GM23338 (cell line): Measurements from ENCODE around the gene HKDC1. TPM values are rescaled to one million over a fixed set of nuclear protein-coding genes. Genes with fewer than 3 reads are reported as not detected.
A peak's percentile ranks its signal among the peaks of the same experiment; 100 is the strongest.

Experiments
- ATAC-seq: fragments of 200-7000 bp; cut with Tn5 transposase; 3 replicates; pipeline ENCODE4 v1.9.1; 2020
- DNase-seq: peaks from one replicate; pipeline ENCODE4 v3.0.0-alpha.2; 2015; ENCODE audit warnings: low spot score
- H2AFZ ChIP-seq: fragments of 200-600 bp; sonication (generic); 2 replicates; pipeline ENCODE4 v1.8.0; 2016; ENCODE audit warnings: antibody characterized with exemption, mild to moderate bottlenecking, moderate library complexity
- H3F3A ChIP-seq: fragments of 200-600 bp; sonication (generic); replicated peaks from 2 replicates; pipeline ENCODE4 v1.8.0; 2017; ENCODE audit warnings: antibody characterized with exemption, mixed run types, low read depth
- H3K27ac ChIP-seq: fragments of 200-600 bp; sonication (generic); 2 replicates; pipeline ENCODE4 v1.6.1; 2016; ENCODE audit warnings: low read depth
- H3K27me3 ChIP-seq: fragments of 200-600 bp; sonication (generic); 2 replicates; pipeline ENCODE4 v1.8.0; 2016; ENCODE audit warnings: mild to moderate bottlenecking, mixed run types, moderate library complexity; ENCODE audit not compliant: insufficient read depth
- H3K36me3 ChIP-seq: fragments of 200-600 bp; sonication (generic); 2 replicates; pipeline ENCODE4 v1.8.0; 2016; ENCODE audit warnings: mild to moderate bottlenecking; ENCODE audit not compliant: insufficient read depth
- H3K4me1 ChIP-seq: fragments of 200-600 bp; sonication (generic); 2 replicates; pipeline ENCODE4 v1.8.0; 2016; ENCODE audit warnings: mild to moderate bottlenecking, moderate library complexity; ENCODE audit not compliant: insufficient read depth
- H3K4me2 ChIP-seq: fragments of 200-600 bp; sonication (generic); 2 replicates; pipeline ENCODE4 v1.7.1; 2017; ENCODE audit warnings: mixed run types
- H3K4me3 ChIP-seq: fragments of 200-600 bp; sonication (generic); 2 replicates; pipeline ENCODE4 v1.6.1; 2016; ENCODE audit warnings: mixed run types
- H3K79me2 ChIP-seq: fragments of 200-600 bp; sonication (generic); replicated peaks from 2 replicates; pipeline ENCODE4 v1.8.0; 2017; ENCODE audit warnings: mild to moderate bottlenecking; ENCODE audit not compliant: insufficient read depth
- H3K9me2 ChIP-seq: fragments of 200-600 bp; sonication (generic); 2 replicates; pipeline ENCODE4 v1.8.0; 2017; ENCODE audit not compliant: insufficient read depth
- H4K20me1 ChIP-seq: fragments of 200-600 bp; sonication (generic); replicated peaks from 2 replicates; pipeline ENCODE4 v1.8.0; 2017; ENCODE audit warnings: mild to moderate bottlenecking; ENCODE audit not compliant: insufficient read depth
- H3K27ac Mint-ChIP-seq: 2 replicates; pipeline ENCODE4 v1.8.0; 2020; ENCODE audit warnings: inconsistent platforms, mild to moderate bottlenecking, moderate library complexity, mixed read lengths
- H3K27me3 Mint-ChIP-seq: 3 replicates; pipeline ENCODE4 v1.8.0; 2022; ENCODE audit warnings: low read depth, mild to moderate bottlenecking, moderate library complexity, mixed read lengths, inconsistent platforms; ENCODE audit not compliant: insufficient read depth, poor library complexity
- H3K36me3 Mint-ChIP-seq: 3 replicates; pipeline ENCODE4 v1.8.0; 2021; ENCODE audit warnings: low read depth, mild to moderate bottlenecking, inconsistent platforms, moderate library complexity, mixed read lengths
- H3K4me1 Mint-ChIP-seq: 3 replicates; pipeline ENCODE4 v1.8.0; 2020; ENCODE audit warnings: mild to moderate bottlenecking, inconsistent platforms, mixed read lengths
- H3K4me3 Mint-ChIP-seq: 3 replicates; pipeline ENCODE4 v1.8.0; 2021; ENCODE audit warnings: moderate library complexity, mild to moderate bottlenecking, inconsistent platforms, mixed read lengths
- H3K9me3 Mint-ChIP-seq: 3 replicates; pipeline ENCODE4 v1.8.0; 2020; ENCODE audit warnings: moderate library complexity, mild to moderate bottlenecking, inconsistent platforms, mixed read lengths
- CREB1 ChIP-seq: fragments of 250-450 bp; sonication (Bioruptor Pico); IDR thresholded peaks from 2 replicates; pipeline ENCODE4 v1.5.0; 2020; ENCODE audit warnings: low read depth, mild to moderate bottlenecking, moderate library complexity
- EZH2phosphoT487 ChIP-seq: fragments of 200-600 bp; sonication (generic); IDR thresholded peaks from one replicate; pipeline ENCODE4 v1.8.1; 2018; ENCODE audit warnings: antibody characterized with exemption; ENCODE audit not compliant: unreplicated experiment
- JUNB ChIP-seq: IDR thresholded peaks from one replicate; pipeline ENCODE4 v1.6.1; 2016; ENCODE audit warnings: antibody characterized with exemption; ENCODE audit not compliant: unreplicated experiment
- NANOG ChIP-seq: IDR thresholded peaks from 2 replicates; pipeline ENCODE4 v1.6.1; 2016; ENCODE audit warnings: antibody characterized with exemption, borderline replicate concordance
- POLR2AphosphoS5 ChIP-seq: IDR thresholded peaks from 2 replicates; pipeline ENCODE4 v1.6.1; 2016; ENCODE audit warnings: antibody characterized with exemption, low read depth
- STAT1 ChIP-seq: IDR thresholded peaks from one replicate; pipeline ENCODE4 v1.6.1; 2016; ENCODE audit warnings: antibody characterized with exemption; ENCODE audit not compliant: unreplicated experiment
- ZNF114 ChIP-seq: fragments of 250-450 bp; sonication (Bioruptor Pico); IDR thresholded peaks from 2 replicates; pipeline ENCODE4 v1.5.0; 2020; ENCODE audit warnings: mild to moderate bottlenecking, moderate library complexity
- ZNF331 ChIP-seq: fragments of 250-450 bp; sonication (Bioruptor Pico); IDR thresholded peaks from 2 replicates; pipeline ENCODE4 v1.5.0; 2020; ENCODE audit warnings: low read depth, mild to moderate bottlenecking, moderate library complexity
- polyA plus RNA-seq: library from polyadenylated mRNA; unstranded; fragments of >200 nt; fragmentation: Nextera tagmentation; extraction: Ambion mirVana; gene quantifications from 2 replicates; pipeline ENCODE4 v1.2.1, GENCODE V29; 2016
- total RNA-seq: library from RNA; depleted of rRNA; stranded (reverse); fragments of >200 nt; shearing (Covaris generic); gene quantifications from 2 replicates; pipeline ENCODE4 v1.2.3, GENCODE V29; 2014
- TF ChIP-seq, protein P1 (sequence below), 2 experiments: fragments of 200-600 bp in 1 of 2; sonication (generic) in 1 of 2; conservative IDR thresholded peaks; 2 replicates each; pipeline versions ENCODE4 v1.5.1 to v1.6.1; 2016 to 2017; ENCODE audit warnings: antibody characterized with exemption in 2 of 2, low read depth in 2 of 2, mild to moderate bottlenecking in 2 of 2, moderate library complexity in 1 of 2
- TF ChIP-seq, protein P2 (sequence below): fragments of 250-450 bp; sonication (Bioruptor Pico); IDR thresholded peaks from 2 replicates; pipeline ENCODE4 v1.5.0; 2020; ENCODE audit warnings: mild to moderate bottlenecking, moderate library complexity
- TF ChIP-seq, protein P3 (sequence below): IDR thresholded peaks from 2 replicates; pipeline ENCODE4 v1.6.1; 2016; ENCODE audit warnings: antibody characterized with exemption

The HKDC1 gene
- total and polyA plus RNA-seq, 2 experiments from 2014 or later, result 0.03 TPM; not detected in 1

DNA sequence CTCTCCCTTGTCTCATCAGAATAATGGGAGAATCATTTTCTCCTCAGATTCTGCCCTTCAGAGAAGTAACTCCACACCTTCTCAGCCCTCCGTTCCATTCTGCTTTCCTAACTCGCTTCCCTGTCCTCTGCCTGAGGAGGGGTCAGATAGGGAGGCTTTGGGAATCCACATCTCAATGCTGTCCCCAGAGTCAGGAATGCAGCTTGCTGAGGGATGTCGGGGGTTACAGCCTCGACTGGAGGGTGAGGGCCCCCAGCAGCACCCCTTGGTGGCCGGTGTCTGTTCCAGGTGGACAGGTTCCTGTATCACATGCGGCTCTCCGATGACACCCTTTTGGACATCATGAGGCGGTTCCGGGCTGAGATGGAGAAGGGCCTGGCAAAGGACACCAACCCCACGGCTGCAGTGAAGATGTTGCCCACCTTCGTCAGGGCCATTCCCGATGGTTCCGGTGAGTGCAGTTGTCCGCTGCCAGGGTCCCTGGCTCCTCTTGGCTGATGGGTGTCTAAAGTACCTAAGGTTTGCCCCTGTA lies 6.9 kb downstream of the HKDC1 start:
- Histone ChIP-seq H3K9me2 (no peaks in the 10 kb centered on the region), H3K27ac (no peak overlapping the region), H3K79me2 (no peaks in the 10 kb centered on the region), H3K4me2 (no peak overlapping the region), H3K4me3 (no peak overlapping the region), H3F3A (no peaks in the 10 kb centered on the region), H3K4me1 (peaks cover under 1% of the 10 kb centered on the region; the same call in 1 of the 2 replicates), H3K27me3 (no peaks in the 10 kb centered on the region), H3K36me3 (no peaks in the 10 kb centered on the region; the same call in 1 of the 2 replicates), H4K20me1 (no peaks in the 10 kb centered on the region), H2AFZ (peak overlapping the region; percentile 32; the same call in 1 of the 2 replicates)
- TF ChIP-seq NANOG, result no peak
- TF ChIP-seq, protein P1, sequence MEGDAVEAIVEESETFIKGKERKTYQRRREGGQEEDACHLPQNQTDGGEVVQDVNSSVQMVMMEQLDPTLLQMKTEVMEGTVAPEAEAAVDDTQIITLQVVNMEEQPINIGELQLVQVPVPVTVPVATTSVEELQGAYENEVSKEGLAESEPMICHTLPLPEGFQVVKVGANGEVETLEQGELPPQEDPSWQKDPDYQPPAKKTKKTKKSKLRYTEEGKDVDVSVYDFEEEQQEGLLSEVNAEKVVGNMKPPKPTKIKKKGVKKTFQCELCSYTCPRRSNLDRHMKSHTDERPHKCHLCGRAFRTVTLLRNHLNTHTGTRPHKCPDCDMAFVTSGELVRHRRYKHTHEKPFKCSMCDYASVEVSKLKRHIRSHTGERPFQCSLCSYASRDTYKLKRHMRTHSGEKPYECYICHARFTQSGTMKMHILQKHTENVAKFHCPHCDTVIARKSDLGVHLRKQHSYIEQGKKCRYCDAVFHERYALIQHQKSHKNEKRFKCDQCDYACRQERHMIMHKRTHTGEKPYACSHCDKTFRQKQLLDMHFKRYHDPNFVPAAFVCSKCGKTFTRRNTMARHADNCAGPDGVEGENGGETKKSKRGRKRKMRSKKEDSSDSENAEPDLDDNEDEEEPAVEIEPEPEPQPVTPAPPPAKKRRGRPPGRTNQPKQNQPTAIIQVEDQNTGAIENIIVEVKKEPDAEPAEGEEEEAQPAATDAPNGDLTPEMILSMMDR (conservative IDR thresholded peaks at IDR 0.05; ENCODE audit: low read depth in 2 of 2), result peak; percentile 14 to 21; a peak in 1 of 4 replicates
- Mint-ChIP-seq H3K36me3 (no peaks in the 10 kb centered on the region), H3K27me3 (peaks cover 6% of the 10 kb centered on the region), H3K4me1 (peaks cover 9% of the 10 kb centered on the region), H3K9me3 (no peaks in the 10 kb centered on the region), H3K27ac (no peak overlapping the region), H3K4me3 (no peak overlapping the region)
- peak; percentile 39 for ATAC-seq
- peak; percentile 44 for DNase-seq

DNA sequence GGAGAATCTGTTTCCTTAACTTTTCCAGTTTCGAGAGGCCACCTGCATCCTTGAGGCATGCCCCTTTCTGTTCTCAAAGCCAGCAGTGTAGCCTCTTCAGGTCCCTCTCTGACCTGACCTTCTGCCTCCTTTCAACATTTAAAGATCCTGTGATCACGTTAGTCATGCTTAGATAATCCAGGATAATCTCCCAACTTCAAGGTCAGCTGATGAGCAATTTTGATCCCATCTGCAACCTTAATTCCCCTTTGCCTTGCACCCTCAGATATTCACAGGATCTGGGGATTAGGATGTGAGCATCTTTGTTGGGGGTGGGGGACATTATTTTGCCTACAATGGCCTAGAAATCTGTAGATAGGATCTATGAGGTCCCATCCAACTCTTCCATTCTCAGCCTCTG lies 8.0 kb downstream of the HKDC1 start:
- no peak overlapping the region for H3K4me3 ChIP-seq
- no peak for ATAC-seq
- H4K20me1 ChIP-seq, result no peaks in the 10 kb centered on the region
- H3K27me3 ChIP-seq, result no peaks in the 10 kb centered on the region
- peaks cover 10% of the 10 kb centered on the region for H3K4me1 ChIP-seq
- no peak overlapping the region for H3K4me3 Mint-ChIP-seq
- H3K4me1 Mint-ChIP-seq, result peaks cover 16% of the 10 kb centered on the region
- H3K36me3 ChIP-seq, result no peaks in the 10 kb centered on the region; the same call in 1 of the 2 replicates
- no peaks in the 10 kb centered on the region for H3K79me2 ChIP-seq
- H3K27me3 Mint-ChIP-seq, result peaks cover 6% of the 10 kb centered on the region
- no peaks in the 10 kb centered on the region for H3K9me2 ChIP-seq
- H3K27ac Mint-ChIP-seq, result no peak overlapping the region
- H3K4me2 ChIP-seq, result no peak overlapping the region
- no peaks in the 10 kb centered on the region for H3F3A ChIP-seq
- H3K27ac ChIP-seq, result no peak overlapping the region
- no peaks in the 10 kb centered on the region for H3K9me3 Mint-ChIP-seq
- no peak overlapping the region for H2AFZ ChIP-seq
- H3K36me3 Mint-ChIP-seq, result no peaks in the 10 kb centered on the region
- DNase-seq, result no peak
- TF ChIP-seq POLR2AphosphoS5, result no peak
- TF ChIP-seq, protein P2, sequence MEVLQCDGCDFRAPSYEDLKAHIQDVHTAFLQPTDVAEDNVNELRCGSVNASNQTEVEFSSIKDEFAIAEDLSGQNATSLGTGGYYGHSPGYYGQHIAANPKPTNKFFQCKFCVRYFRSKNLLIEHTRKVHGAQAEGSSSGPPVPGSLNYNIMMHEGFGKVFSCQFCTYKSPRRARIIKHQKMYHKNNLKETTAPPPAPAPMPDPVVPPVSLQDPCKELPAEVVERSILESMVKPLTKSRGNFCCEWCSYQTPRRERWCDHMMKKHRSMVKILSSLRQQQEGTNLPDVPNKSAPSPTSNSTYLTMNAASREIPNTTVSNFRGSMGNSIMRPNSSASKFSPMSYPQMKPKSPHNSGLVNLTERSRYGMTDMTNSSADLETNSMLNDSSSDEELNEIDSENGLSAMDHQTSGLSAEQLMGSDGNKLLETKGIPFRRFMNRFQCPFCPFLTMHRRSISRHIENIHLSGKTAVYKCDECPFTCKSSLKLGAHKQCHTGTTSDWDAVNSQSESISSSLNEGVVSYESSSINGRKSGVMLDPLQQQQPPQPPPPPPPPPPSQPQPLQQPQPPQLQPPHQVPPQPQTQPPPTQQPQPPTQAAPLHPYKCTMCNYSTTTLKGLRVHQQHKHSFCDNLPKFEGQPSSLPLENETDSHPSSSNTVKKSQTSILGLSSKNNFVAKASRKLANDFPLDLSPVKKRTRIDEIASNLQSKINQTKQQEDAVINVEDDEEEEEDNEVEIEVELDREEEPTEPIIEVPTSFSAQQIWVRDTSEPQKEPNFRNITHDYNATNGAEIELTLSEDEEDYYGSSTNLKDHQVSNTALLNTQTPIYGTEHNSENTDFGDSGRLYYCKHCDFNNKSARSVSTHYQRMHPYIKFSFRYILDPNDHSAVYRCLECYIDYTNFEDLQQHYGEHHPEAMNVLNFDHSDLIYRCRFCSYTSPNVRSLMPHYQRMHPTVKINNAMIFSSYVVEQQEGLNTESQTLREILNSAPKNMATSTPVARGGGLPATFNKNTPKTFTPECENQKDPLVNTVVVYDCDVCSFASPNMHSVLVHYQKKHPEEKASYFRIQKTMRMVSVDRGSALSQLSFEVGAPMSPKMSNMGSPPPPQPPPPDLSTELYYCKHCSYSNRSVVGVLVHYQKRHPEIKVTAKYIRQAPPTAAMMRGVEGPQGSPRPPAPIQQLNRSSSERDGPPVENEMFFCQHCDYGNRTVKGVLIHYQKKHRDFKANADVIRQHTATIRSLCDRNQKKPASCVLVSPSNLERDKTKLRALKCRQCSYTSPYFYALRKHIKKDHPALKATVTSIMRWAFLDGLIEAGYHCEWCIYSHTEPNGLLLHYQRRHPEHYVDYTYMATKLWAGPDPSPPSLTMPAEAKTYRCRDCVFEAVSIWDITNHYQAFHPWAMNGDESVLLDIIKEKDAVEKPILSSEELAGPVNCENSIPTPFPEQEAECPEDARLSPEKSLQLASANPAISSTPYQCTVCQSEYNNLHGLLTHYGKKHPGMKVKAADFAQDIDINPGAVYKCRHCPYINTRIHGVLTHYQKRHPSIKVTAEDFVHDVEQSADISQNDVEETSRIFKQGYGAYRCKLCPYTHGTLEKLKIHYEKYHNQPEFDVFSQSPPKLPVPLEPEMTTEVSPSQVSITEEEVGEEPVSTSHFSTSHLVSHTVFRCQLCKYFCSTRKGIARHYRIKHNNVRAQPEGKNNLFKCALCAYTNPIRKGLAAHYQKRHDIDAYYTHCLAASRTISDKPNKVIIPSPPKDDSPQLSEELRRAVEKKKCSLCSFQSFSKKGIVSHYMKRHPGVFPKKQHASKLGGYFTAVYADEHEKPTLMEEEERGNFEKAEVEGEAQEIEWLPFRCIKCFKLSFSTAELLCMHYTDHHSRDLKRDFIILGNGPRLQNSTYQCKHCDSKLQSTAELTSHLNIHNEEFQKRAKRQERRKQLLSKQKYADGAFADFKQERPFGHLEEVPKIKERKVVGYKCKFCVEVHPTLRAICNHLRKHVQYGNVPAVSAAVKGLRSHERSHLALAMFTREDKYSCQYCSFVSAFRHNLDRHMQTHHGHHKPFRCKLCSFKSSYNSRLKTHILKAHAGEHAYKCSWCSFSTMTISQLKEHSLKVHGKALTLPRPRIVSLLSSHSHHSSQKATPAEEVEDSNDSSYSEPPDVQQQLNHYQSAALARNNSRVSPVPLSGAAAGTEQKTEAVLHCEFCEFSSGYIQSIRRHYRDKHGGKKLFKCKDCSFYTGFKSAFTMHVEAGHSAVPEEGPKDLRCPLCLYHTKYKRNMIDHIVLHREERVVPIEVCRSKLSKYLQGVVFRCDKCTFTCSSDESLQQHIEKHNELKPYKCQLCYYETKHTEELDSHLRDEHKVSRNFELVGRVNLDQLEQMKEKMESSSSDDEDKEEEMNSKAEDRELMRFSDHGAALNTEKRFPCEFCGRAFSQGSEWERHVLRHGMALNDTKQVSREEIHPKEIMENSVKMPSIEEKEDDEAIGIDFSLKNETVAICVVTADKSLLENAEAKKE (CRISPR knock-in tag), result no peak
- no peak for TF ChIP-seq NANOG
- TF ChIP-seq EZH2phosphoT487, result no peak
- TF ChIP-seq, protein P3, sequence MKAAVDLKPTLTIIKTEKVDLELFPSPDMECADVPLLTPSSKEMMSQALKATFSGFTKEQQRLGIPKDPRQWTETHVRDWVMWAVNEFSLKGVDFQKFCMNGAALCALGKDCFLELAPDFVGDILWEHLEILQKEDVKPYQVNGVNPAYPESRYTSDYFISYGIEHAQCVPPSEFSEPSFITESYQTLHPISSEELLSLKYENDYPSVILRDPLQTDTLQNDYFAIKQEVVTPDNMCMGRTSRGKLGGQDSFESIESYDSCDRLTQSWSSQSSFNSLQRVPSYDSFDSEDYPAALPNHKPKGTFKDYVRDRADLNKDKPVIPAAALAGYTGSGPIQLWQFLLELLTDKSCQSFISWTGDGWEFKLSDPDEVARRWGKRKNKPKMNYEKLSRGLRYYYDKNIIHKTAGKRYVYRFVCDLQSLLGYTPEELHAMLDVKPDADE, result no peak
- TF ChIP-seq STAT1, result no peak
- no peak for TF ChIP-seq ZNF114 (CRISPR knock-in tag)
- no peak for TF ChIP-seq ZNF331
- TF ChIP-seq CREB1 (CRISPR knock-in tag), result no peak
- no peak for TF ChIP-seq JUNB
